GM23248 (cell line): ENCODE data around the gene MITF. TPM values are rescaled to one million over a fixed set of nuclear protein-coding genes. Genes with fewer than 3 reads are reported as not detected.

Experiments used
- DNase-seq: peaks from one replicate; pipeline ENCODE4 v3.0.0-alpha.2; 2015
- H2AFZ ChIP-seq: fragments of 200-600 bp; sonication (generic); 2 replicates; pipeline ENCODE4 v1.6.1; 2016; ENCODE audit warnings: antibody characterized with exemption
- H3F3A ChIP-seq: fragments of 200-600 bp; sonication (generic); 2 replicates; pipeline ENCODE4 v1.6.1; 2016; ENCODE audit warnings: mild to moderate bottlenecking, antibody characterized with exemption, mixed run types; ENCODE audit not compliant: insufficient read depth
- H3K27ac ChIP-seq: fragments of 200-600 bp; sonication (generic); 2 replicates; pipeline ENCODE4 v1.5.1; 2016; ENCODE audit warnings: mild to moderate bottlenecking
- H3K27me3 ChIP-seq: fragments of 200-600 bp; sonication (generic); replicated peaks from 2 replicates; pipeline ENCODE4 v1.6.1; 2016; ENCODE audit warnings: mild to moderate bottlenecking; ENCODE audit not compliant: insufficient read depth
- H3K36me3 ChIP-seq: fragments of 200-600 bp; sonication (generic); 2 replicates; pipeline ENCODE4 v1.6.1; 2016; ENCODE audit warnings: low read depth, mild to moderate bottlenecking
- H3K4me1 ChIP-seq: fragments of 200-600 bp; sonication (generic); 2 replicates; pipeline ENCODE4 v1.6.1; 2016; ENCODE audit warnings: mild to moderate bottlenecking; ENCODE audit not compliant: insufficient read depth
- H3K4me2 ChIP-seq: fragments of 200-600 bp; sonication (generic); one replicate; pipeline ENCODE4 v1.6.1; 2016; ENCODE audit warnings: mild to moderate bottlenecking; ENCODE audit not compliant: unreplicated experiment
- H3K4me3 ChIP-seq: fragments of 200-600 bp; sonication (generic); 2 replicates; pipeline ENCODE4 v1.5.1; 2016; ENCODE audit warnings: mild to moderate bottlenecking
- H3K79me2 ChIP-seq: fragments of 200-600 bp; sonication (generic); 2 replicates; pipeline ENCODE4 v1.6.1; 2016; ENCODE audit warnings: mild to moderate bottlenecking; ENCODE audit not compliant: insufficient read depth
- H3K9ac ChIP-seq: fragments of 200-600 bp; sonication (generic); 2 replicates; pipeline ENCODE4 v1.6.1; 2016; ENCODE audit warnings: mild to moderate bottlenecking
- H3K9me2 ChIP-seq: fragments of 200-600 bp; sonication (generic); 2 replicates; pipeline ENCODE4 v1.6.1; 2016; ENCODE audit warnings: mixed run types, mild to moderate bottlenecking, moderate library complexity; ENCODE audit not compliant: insufficient read depth
- H3K9me3 ChIP-seq: fragments of 200-600 bp; sonication (generic); one replicate; pipeline ENCODE4 v1.6.1; 2017; ENCODE audit warnings: low read depth
- H4K20me1 ChIP-seq: fragments of 200-600 bp; sonication (generic); 2 replicates; pipeline ENCODE4 v1.6.0; 2016; ENCODE audit not compliant: insufficient read depth
- EZH2 ChIP-seq: fragments of 200-600 bp; sonication (generic); IDR thresholded peaks from 2 replicates; pipeline ENCODE4 v1.6.1; 2018; ENCODE audit warnings: antibody characterized with exemption, mild to moderate bottlenecking; ENCODE audit not compliant: insufficient read depth, poor library complexity, severe bottlenecking
- EZH2phosphoT487 ChIP-seq: fragments of 200-600 bp; sonication (generic); IDR thresholded peaks from 2 replicates; pipeline ENCODE4 v1.6.1; 2018; ENCODE audit warnings: antibody characterized with exemption, moderate library complexity, mild to moderate bottlenecking, low read depth; ENCODE audit not compliant: insufficient read depth
- WGBS, 2 experiments: methylation state at CpG; one replicate each; pipeline ENCODE4 v1.1.6; 2015 to 2017; ENCODE audit warnings: low lambda C conversion rate in 2 of 2, low coverage in 1 of 2; ENCODE audit errors: missing lambda C conversion rate in 2 of 2; 5-methylcytosine and 5-hydroxymethylcytosine counted together
- in situ Hi-C: fragments of 300-500 bp; cut with MboI; formaldehyde crosslinking; loops from 2 replicates; pipeline ENCODE4 v1.15.0; 2020
- polyA plus RNA-seq: library from polyadenylated mRNA; unstranded; fragments of >200 nt; fragmentation: Nextera tagmentation; extraction: Ambion mirVana; gene quantifications from 2 replicates; pipeline ENCODE4 v1.2.1, GENCODE V29; 2016
- total RNA-seq: library from RNA; depleted of rRNA; stranded (reverse); fragments of >200 nt; shearing (Covaris generic); gene quantifications from 2 replicates; pipeline ENCODE4 v1.2.3, GENCODE V29; 2014

The MITF gene
- total and polyA plus RNA-seq, 2 experiments from 2014 or later: 0.86 to 2.0 TPM

DNA sequence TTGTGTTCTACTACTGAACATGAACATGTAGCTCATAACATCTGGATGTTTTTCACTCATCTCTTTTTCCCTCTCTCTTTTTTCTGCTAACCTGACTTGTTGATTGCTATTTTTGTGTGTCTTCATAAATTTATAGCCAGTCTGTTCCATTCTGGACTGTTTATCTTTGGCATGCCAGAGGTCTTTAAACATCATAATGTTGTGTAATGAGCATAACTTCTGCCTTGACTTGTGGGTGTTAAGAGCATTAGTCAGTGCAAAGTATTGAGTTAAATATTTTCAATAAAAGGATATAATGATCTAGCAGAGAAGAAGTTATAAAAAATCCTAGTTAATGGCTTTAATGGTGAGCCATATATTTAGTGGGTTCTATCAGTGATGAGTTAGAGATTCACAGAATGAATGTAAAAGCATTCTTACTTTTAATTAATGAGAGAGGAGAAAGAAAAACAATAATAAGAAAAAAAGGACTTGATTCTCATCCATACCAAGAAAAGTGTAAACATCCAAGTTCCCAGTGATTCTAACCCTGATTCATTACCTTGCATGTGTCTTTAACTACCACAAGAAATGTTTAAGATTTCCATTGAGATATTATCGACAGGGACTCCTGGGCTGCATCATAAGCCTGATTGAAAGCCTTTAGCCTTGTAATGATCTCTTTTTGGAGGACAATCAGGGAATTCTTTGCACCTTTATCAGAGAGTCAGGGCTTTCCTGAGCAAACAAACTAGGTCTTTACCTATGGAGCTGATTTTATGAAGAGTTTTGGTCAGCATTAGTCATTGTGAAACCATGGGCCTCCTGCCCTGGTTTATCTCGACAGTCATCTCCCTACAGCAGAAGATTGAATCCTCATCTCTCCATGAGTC, 22.9 kb downstream of the MITF start:
- no peaks in the 10 kb centered on the region for H4K20me1 ChIP-seq
- H3F3A ChIP-seq: peaks cover 22% of the 10 kb centered on the region
- peak overlapping the region; percentile 65 for H3K4me2 ChIP-seq
- peaks cover 22% of the 10 kb centered on the region for H3K4me1 ChIP-seq
- TF ChIP-seq EZH2: no peak
- TF ChIP-seq EZH2phosphoT487: peak; percentile 99
- H3K9ac ChIP-seq: no peak overlapping the region
- WGBS, 2 experiments: 7% methylated on average over 2 of the region's 2 CpGs
- peak; percentile 82 for DNase-seq
- no peaks in the 10 kb centered on the region for H3K9me2 ChIP-seq
- no peaks in the 10 kb centered on the region for H3K9me3 ChIP-seq
- no peaks in the 10 kb centered on the region for H3K79me2 ChIP-seq
- peak overlapping the region; percentile 41 for H3K27ac ChIP-seq
- no peaks in the 10 kb centered on the region for H3K36me3 ChIP-seq
- in situ Hi-C loops: no loop called here
- peaks cover 33% of the 10 kb centered on the region for H3K27me3 ChIP-seq
- H2AFZ ChIP-seq: no peak overlapping the region
- H3K4me3 ChIP-seq: peak overlapping the region; percentile 16

GRCh38 chr3:69762768-69763229, 23.5 kb downstream of the MITF start:
- Histone ChIP-seq H3K9me3 (no peaks in the 10 kb centered on the region), H3K9ac (no peak overlapping the region), H3K79me2 (no peaks in the 10 kb centered on the region), H3K4me1 (peaks cover 22% of the 10 kb centered on the region), H3K36me3 (no peaks in the 10 kb centered on the region), H3K4me2 (peak overlapping the region; percentile 65), H2AFZ (no peak overlapping the region), H3K9me2 (no peaks in the 10 kb centered on the region), H3K27me3 (peaks cover 27% of the 10 kb centered on the region), H3K4me3 (peak overlapping the region; percentile 16), H3F3A (peaks cover 22% of the 10 kb centered on the region), H3K27ac (no peak overlapping the region), H4K20me1 (no peaks in the 10 kb centered on the region)
- 11 to 15% methylated on average over 1 of the region's 1 CpG for WGBS, 2 experiments
- no peak for DNase-seq
- no peak for TF ChIP-seq EZH2
- no peak for TF ChIP-seq EZH2phosphoT487
- in situ Hi-C loops: no loop called here

DNA sequence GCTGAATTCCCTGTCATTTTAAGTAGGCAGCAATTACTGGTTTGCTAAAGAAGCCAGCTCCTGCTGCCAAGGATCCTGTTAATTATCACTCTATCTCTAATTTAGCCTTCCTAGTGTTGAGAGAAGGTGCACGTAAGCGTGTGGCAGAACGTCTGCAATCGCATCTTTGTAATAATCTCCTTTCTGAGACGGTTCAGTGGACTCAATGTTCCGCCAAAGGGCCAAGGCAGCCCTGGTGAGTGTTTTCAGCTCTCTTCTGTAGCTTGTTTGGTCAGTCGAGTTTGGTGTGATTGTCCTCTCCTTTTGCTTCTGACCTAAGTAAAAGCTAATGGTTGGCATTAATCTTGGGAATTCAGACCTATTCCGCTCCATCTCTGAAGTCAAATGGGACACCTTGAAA, 24.2 kb downstream of the MITF start:
- no peaks in the 10 kb centered on the region for H4K20me1 ChIP-seq
- H3K4me3 ChIP-seq: no peak overlapping the region
- no peak overlapping the region for H2AFZ ChIP-seq
- TF ChIP-seq EZH2: no peak
- TF ChIP-seq EZH2phosphoT487: no peak
- in situ Hi-C loops: no loop called here
- H3K4me2 ChIP-seq: no peak overlapping the region
- WGBS, 2 experiments: 87% methylated on average over 8 of the region's 8 CpGs
- no peak for DNase-seq
- H3K79me2 ChIP-seq: no peaks in the 10 kb centered on the region
- H3F3A ChIP-seq: peaks cover 22% of the 10 kb centered on the region
- no peaks in the 10 kb centered on the region for H3K9me3 ChIP-seq
- no peaks in the 10 kb centered on the region for H3K36me3 ChIP-seq
- peaks cover 22% of the 10 kb centered on the region for H3K4me1 ChIP-seq
- no peak overlapping the region for H3K27ac ChIP-seq
- no peak overlapping the region for H3K9ac ChIP-seq
- peaks cover 27% of the 10 kb centered on the region for H3K27me3 ChIP-seq
- no peaks in the 10 kb centered on the region for H3K9me2 ChIP-seq

- H3K9me2 ChIP-seq: no peaks in the 10 kb centered on the region
- H3K27me3 ChIP-seq: peaks cover 22% of the 10 kb centered on the region
- H3K79me2 ChIP-seq: no peaks in the 10 kb centered on the region
- H3K4me3 ChIP-seq: no peak overlapping the region
- TF ChIP-seq EZH2: no peak
- TF ChIP-seq EZH2phosphoT487: no peak
- H3K4me1 ChIP-seq: peaks cover 22% of the 10 kb centered on the region
- H4K20me1 ChIP-seq: no peaks in the 10 kb centered on the region
- in situ Hi-C loops: no loop called here
- H3K36me3 ChIP-seq: no peaks in the 10 kb centered on the region
- DNase-seq: no peak
- H3F3A ChIP-seq: peaks cover 22% of the 10 kb centered on the region
- no peaks in the 10 kb centered on the region for H3K9me3 ChIP-seq
- no peak overlapping the region for H3K9ac ChIP-seq
- H2AFZ ChIP-seq: no peak overlapping the region
- H3K27ac ChIP-seq: no peak overlapping the region
- no peak overlapping the region for H3K4me2 ChIP-seq
- WGBS, 2 experiments: 95 to 97% methylated on average over 3 of the region's 3 CpGs
Observed at GRCh38 chr3:69764121-69764741, 25.0 kb downstream of the MITF start.
